Activated CD4-positive, alpha-beta T cell treated with anti-CD3 and anti-CD28 coated beads, Interleukin-2, Interleukin-4, amounts not matched to agents 100 ng/mL and 50 ng/mL, durations not matched to agents 16 hours and 8 hours (primary cell): ENCODE data around the gene KIF26B.

Experiments used
- DNase-seq: peaks from one replicate; pipeline ENCODE4 v3.0.0-alpha.2; 2020; ENCODE audit warnings: low spot score

The KIF26B gene

DNA sequence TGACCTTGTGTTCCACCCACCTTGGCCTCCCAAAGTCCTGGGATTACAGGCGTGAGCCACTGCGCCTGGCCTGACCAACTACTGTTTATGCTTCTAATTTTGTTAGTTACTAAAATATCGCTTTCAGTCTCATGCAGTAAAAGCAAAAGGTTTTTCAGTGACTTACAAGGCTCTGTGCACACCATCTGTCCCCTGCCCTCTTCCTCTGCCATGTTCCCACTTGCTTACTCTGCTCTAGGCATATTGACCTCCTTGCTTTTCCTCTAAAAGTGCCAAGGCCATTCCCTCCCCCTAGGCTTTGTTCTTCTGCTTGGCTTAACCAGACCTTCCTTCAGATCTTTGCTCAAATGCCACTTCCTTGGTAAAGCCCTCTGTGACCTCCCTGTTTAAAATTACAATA, 276.9 kb downstream of the KIF26B start:
- DNase-seq: no peak

GRCh38 chr1:245432228-245432875, 277.6 kb downstream of the KIF26B start:
- no peak for DNase-seq

- DNase-seq: no peak
Measured at GRCh38 chr1:245433561-245433960, 278.8 kb downstream of the KIF26B start.

DNA sequence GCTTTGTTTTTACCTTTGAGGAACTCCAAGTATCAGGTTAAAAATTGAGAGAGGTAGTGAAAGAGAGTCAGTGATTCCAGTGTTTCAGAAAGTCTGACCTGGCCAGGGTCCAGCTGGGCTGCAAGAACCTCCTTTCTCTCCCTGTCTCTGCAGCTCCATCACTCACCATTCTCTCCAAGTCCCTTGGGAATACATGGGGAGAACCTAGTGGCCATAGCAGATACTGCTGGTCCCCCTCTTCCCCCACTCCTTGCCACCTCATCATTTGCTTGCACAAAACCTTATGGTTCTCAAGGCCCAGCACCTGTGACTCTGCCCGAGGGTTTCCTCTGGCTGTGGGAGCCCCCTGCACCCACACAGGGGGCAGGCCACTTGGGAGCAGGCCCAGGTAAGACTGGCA, 279.5 kb downstream of the KIF26B start:
- no peak for DNase-seq

GRCh38 chr1:245436407-245436806, 281.6 kb downstream of the KIF26B start:
- no peak for DNase-seq

GRCh38 chr1:245437369-245438062, 282.7 kb downstream of the KIF26B start:
- DNase-seq: no peak

- no peak for DNase-seq
Measured at GRCh38 chr1:245440922-245441321, 286.1 kb downstream of the KIF26B start.

- DNase-seq: no peak
Measured at GRCh38 chr1:245441689-245442088, 286.9 kb downstream of the KIF26B start.

DNA sequence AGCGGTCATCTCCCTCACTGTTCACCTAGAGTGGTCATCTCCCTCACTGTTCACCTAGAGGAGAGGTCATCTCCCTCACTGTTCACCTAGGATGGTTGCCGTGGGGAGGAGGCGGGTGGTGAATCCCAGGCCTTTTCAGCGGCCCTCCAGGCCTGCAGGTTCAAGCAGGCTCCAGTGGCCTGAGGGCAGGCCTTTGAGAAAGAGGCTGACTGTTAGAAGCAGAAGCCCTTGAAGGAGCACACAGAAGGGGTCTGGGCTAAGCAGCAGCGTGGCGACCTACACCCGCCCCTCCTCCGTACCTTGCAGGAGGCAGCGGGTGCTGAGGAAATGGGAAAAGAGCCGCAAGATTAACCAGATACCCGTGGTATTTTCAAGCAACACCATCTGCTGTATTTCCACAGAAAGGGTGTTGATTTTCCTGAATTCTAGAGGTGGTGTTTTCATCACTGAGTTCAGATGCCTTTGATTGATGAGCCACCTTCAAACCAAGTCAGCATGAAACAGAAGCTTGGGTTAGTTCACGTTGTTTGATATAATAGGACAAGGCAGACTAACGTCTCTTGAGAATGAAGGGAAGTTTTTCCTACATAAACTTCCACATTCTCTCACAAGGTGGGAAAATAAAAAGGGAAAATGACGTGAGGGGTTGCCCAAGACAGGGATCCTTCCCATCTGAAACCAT, 289.5 kb downstream of the KIF26B start:
- DNase-seq: no peak

GRCh38 chr1:245444945-245445344, 290.2 kb downstream of the KIF26B start:
- no peak for DNase-seq

DNA sequence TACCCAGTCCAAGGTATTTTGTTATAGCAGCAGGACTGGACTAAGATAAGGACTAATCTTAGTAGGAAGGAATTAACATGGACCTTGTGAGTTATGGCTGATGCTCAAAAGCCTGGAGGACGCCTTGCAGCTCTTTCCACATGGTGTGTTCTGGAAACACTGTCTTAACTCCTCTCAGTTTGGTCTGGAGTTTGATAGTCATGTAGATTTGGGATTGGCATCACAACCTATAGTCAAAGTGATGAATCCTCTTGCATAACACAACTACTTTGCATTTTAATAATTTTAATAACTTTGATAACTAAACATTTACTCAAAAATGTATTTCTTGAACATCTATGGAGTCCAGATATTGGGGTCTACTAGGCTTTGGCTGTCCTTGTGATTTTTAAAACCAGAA, 293.7 kb downstream of the KIF26B start:
- DNase-seq: no peak

GRCh38 chr1:245448975-245449431, 294.2 kb downstream of the KIF26B start:
- no peak for DNase-seq

DNA sequence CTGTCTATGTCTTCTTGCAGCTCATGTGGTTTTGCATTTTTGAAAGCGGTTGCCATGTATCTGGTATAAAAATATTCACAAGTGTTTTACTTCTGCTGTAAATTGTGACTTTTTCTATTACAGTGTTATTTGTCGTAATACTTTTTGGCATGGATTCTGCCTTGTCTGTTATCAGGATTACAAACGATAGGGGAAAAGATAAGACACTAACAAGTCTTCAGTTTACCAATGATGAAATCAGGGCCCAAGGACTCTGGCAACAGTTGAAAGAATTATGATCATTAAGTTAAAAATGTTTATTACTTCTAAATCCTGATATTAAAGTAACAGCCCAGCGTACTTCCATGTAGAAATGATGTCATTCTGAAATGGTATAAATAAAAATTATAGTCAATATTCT, 298.8 kb downstream of the KIF26B start:
- DNase-seq: no peak

DNA sequence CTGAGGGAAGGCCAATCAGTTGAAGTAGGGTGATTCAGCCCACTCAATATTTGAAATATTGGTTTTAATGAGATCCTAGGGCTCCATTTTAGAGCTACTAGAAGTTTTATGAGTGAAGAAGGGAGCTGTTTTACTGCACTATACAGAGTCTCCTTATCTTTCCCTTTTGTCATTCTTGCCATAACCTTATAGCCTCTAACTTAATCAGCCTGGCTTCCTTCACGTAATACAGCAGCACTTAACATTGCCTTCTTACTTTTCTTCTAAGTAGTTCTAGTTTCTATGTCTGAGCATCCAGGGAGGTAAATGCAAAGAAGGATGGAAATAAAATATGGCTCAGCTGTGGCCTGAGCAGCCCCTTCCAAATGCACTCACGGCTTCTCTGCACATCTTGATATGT, 299.3 kb downstream of the KIF26B start:
- no peak for DNase-seq

GRCh38 chr1:245457562-245457961, 302.8 kb downstream of the KIF26B start:
- DNase-seq: no peak

DNA sequence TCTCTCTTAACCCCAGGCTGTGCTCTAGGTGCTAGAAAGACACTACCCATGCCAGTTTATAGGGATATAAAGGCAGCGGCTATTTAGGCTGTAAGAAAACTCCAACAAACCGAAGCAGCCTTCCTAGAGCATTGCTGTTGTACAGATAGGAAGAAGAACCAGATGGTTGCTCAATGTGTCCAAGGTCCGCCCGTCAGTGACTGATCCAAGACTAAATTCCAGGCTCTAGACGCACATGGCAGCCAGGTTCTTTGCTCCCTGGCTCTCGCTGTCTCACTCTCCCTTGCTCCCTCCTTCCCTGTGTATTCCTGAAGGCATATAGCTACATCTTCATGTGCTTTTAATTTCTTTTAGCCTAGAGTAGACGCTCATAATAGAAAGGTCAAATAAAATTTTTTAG, 303.4 kb downstream of the KIF26B start:
- no peak for DNase-seq

- DNase-seq: no peak
Measured at GRCh38 chr1:245458761-245459174, 304.0 kb downstream of the KIF26B start.

DNA sequence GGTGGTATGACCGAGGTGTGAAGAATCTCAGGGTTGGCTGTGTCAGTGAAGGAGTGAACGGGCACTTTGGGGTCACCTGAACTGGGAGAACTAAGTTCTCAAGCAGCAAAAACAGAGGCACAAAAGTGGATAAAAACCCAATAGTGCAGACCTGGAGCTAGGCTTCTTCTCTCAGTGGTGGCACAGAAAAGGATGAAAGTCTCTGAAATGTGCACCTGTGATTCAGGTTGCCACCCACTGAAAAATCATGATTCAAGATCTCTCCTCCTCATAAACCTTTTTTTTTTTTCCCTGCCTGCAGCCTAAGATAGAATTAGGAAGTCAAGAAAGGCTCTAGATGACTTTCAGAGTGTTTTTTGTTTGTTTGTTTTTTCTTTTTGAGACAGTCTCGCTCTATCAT, 304.8 kb downstream of the KIF26B start:
- no peak for DNase-seq

- DNase-seq: no peak
Measured at GRCh38 chr1:245461681-245462080, 306.9 kb downstream of the KIF26B start.

DNA sequence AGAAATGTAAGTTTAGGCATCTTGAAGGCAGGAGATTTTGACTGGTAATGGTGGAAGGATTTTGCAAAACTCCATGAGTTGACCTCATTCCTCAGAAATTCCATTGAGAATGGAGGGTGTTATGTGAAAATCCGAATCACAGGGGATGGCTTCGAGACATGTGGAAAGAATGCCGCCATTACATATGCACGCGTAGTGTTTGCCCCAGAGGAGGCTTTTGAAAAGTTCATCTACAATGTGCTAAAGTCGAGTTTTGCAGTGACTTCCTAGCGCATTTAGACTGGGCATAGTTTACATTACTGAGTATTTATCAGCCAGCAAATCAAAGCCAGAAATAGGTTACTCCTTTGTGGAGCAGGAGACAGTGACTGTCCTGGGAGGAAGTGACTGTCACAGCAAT, 307.4 kb downstream of the KIF26B start:
- no peak for DNase-seq

- no peak for DNase-seq
Measured at GRCh38 chr1:245463392-245464165, 308.8 kb downstream of the KIF26B start.

DNA sequence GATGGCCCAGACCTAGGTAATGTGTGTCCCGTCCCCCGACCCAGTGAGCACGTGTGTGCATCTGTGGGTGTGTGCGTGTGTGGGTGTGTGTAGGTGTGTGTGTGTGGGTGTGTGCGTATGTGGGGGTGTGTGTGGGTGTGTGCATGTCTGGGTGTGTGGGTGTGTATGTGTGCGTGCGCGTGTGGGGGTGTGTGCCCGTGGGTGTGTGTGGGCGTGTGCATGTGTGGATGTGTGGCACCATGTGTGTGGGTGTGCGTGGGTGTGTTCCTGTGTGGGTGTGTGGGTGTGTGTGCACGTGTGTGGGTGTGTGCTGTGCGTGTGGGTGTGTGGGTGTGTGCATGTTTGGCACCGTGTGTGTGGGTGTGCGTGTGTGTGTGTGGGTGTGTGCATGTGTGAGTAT, 309.5 kb downstream of the KIF26B start:
- DNase-seq: no peak

DNA sequence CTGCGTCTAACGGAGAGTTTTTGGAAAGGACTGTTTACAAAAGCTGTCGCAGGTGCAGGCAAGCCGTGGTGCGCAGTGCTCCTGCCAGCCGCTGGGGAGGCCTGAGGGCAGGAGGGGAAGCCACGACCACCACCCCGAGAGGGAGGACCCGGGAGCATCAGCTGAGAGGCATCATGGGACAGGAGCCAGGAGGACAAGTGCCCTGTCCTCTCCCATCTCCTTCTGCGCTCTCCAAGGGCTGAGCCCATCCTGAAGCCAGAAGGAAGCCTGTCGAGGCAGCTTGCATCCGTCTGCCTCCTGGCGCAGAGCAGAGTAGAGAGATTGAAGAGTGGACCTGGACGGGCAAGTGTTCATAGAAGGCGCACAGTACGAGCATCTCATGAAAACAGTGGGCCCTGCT, 310.9 kb downstream of the KIF26B start:
- DNase-seq: no peak
